ENCODE results near the gene KRT10.

- TF ChIP-seq, protein P1, sequence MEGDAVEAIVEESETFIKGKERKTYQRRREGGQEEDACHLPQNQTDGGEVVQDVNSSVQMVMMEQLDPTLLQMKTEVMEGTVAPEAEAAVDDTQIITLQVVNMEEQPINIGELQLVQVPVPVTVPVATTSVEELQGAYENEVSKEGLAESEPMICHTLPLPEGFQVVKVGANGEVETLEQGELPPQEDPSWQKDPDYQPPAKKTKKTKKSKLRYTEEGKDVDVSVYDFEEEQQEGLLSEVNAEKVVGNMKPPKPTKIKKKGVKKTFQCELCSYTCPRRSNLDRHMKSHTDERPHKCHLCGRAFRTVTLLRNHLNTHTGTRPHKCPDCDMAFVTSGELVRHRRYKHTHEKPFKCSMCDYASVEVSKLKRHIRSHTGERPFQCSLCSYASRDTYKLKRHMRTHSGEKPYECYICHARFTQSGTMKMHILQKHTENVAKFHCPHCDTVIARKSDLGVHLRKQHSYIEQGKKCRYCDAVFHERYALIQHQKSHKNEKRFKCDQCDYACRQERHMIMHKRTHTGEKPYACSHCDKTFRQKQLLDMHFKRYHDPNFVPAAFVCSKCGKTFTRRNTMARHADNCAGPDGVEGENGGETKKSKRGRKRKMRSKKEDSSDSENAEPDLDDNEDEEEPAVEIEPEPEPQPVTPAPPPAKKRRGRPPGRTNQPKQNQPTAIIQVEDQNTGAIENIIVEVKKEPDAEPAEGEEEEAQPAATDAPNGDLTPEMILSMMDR (IDR thresholded peaks at IDR 0.05; ENCODE audit: low read depth, low read length, missing input control), result no peak
- TF ChIP-seq REST (IDR thresholded peaks at IDR 0.05) (no peak), YY1 (IDR thresholded peaks at IDR 0.05) (no peak), FOXA2 (IDR thresholded peaks at IDR 0.05) (no peak), ZBTB33 (IDR thresholded peaks at IDR 0.05) (no peak), MAX (IDR thresholded peaks at IDR 0.05) (no peak), RAD21 (IDR thresholded peaks at IDR 0.05) (no peak)
Measured at GRCh38 chr17:40777459-40777858, 45.0 kb downstream of the KRT10 start.
